Calu3 (cell line): ENCODE data around the gene VEGFD. TPM values are rescaled to one million over a fixed set of nuclear protein-coding genes. Genes with fewer than 3 reads are reported as not detected.

Source experiments
- BruUV-seq: library from RNA; stranded (reverse); fragments of 400-500 nt; replicated peaks from 2 replicates; lab custom pipeline; 2021; lab: Mats Ljungman, UMichigan
- CTCF ChIA-PET: fragments of 300-600 bp; sonication (Branson Sonifier 250); formaldehyde crosslinking; loops from one replicate; lab custom pipeline; 2022; ENCODE audit warnings: antibody characterized with exemption; lab: Charles Lee
- DNase-seq: peaks from one replicate; pipeline ENCODE4 v3.0.0; 2022
- H3K27ac Mint-ChIP-seq: one replicate; pipeline ENCODE4 v1.8.0; 2022; ENCODE audit warnings: mixed read lengths; ENCODE audit not compliant: unreplicated experiment
- H3K27me3 Mint-ChIP-seq: one replicate; pipeline ENCODE4 v1.8.0; 2022; ENCODE audit warnings: mixed read lengths; ENCODE audit not compliant: unreplicated experiment
- H3K36me3 Mint-ChIP-seq: one replicate; pipeline ENCODE4 v1.8.0; 2022; ENCODE audit warnings: mild to moderate bottlenecking, moderate library complexity, mixed read lengths; ENCODE audit not compliant: insufficient read depth, unreplicated experiment
- H3K4me1 Mint-ChIP-seq: one replicate; pipeline ENCODE4 v1.8.0; 2022; ENCODE audit warnings: mild to moderate bottlenecking, low read depth, mixed read lengths; ENCODE audit not compliant: unreplicated experiment
- H3K4me3 Mint-ChIP-seq: one replicate; pipeline ENCODE4 v1.8.0; 2022; ENCODE audit warnings: mild to moderate bottlenecking, low read depth, moderate library complexity, mixed read lengths; ENCODE audit not compliant: unreplicated experiment
- H3K9me3 Mint-ChIP-seq: one replicate; pipeline ENCODE4 v1.8.0; 2022; ENCODE audit warnings: low read depth, mixed read lengths; ENCODE audit not compliant: unreplicated experiment
- intact Hi-C: fragments of 100-400 bp; cut with micrococcal nuclease; formaldehyde crosslinking; loops from one replicate; pipeline ENCODE4 v1.10.0; 2022; ENCODE audit not compliant: unreplicated experiment
- total RNA-seq: library from RNA; stranded (reverse); gene quantifications from 2 replicates; pipeline ENCODE4 v1.2.3, GENCODE V29; 2022
- TF ChIP-seq, protein P1 (sequence below): fragments of 200-600 bp; IDR thresholded peaks from one replicate; pipeline ENCODE4 v1.8.0; 2022; ENCODE audit warnings: antibody characterized with exemption; ENCODE audit not compliant: unreplicated experiment

The VEGFD gene
- total RNA-seq, 1 experiment from 2014 or later = 0.97 TPM

DNA sequence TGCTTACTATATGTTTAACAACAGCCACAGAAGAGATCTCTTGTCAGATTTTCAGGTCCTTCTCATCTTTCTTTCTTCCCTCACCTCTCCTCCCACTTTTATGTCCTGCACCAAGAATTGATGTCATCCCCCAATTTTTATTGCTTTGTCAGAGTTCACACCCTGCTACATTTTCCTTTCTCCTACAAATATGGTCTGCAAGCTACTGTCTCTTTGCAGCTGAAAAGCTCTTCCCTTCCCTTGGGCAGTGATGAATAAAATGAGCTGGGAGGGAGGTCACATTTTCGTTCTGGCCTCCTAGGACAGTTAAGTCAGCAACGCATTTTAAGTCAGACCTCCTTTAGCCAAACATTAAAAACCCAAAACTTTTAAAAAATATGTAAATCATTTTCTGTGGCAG, 26.7 kb upstream of the VEGFD start:
- no peak for DNase-seq
- Mint-ChIP-seq H3K36me3 (no peaks in the 10 kb centered on the region), H3K9me3 (no peaks in the 10 kb centered on the region), H3K4me1 (no peaks in the 10 kb centered on the region), H3K27me3 (no peaks in the 10 kb centered on the region), H3K27ac (no peak overlapping the region), H3K4me3 (no peak overlapping the region)
- no TSS peak for BruUV-seq
- CTCF ChIA-PET = no interaction called here
- TF ChIP-seq, protein P1, sequence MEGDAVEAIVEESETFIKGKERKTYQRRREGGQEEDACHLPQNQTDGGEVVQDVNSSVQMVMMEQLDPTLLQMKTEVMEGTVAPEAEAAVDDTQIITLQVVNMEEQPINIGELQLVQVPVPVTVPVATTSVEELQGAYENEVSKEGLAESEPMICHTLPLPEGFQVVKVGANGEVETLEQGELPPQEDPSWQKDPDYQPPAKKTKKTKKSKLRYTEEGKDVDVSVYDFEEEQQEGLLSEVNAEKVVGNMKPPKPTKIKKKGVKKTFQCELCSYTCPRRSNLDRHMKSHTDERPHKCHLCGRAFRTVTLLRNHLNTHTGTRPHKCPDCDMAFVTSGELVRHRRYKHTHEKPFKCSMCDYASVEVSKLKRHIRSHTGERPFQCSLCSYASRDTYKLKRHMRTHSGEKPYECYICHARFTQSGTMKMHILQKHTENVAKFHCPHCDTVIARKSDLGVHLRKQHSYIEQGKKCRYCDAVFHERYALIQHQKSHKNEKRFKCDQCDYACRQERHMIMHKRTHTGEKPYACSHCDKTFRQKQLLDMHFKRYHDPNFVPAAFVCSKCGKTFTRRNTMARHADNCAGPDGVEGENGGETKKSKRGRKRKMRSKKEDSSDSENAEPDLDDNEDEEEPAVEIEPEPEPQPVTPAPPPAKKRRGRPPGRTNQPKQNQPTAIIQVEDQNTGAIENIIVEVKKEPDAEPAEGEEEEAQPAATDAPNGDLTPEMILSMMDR = no peak
- intact Hi-C loops = no loop called here

GRCh38 chrX:15410430-15410829, 26.2 kb upstream of the VEGFD start:
- H3K4me1 Mint-ChIP-seq = no peaks in the 10 kb centered on the region
- peaks cover 2% of the 10 kb centered on the region for H3K36me3 Mint-ChIP-seq
- no TSS peak for BruUV-seq
- H3K27ac Mint-ChIP-seq = no peak overlapping the region
- H3K27me3 Mint-ChIP-seq = no peaks in the 10 kb centered on the region
- intact Hi-C loops = no loop called here
- no peak for DNase-seq
- TF ChIP-seq, protein P1 = no peak
- H3K4me3 Mint-ChIP-seq = no peak overlapping the region
- no peaks in the 10 kb centered on the region for H3K9me3 Mint-ChIP-seq
- CTCF ChIA-PET = no interaction called here

GRCh38 chrX:15405846-15406245, 21.6 kb upstream of the VEGFD start:
- Mint-ChIP-seq H3K4me3 (no peak overlapping the region), H3K27ac (no peak overlapping the region), H3K9me3 (no peaks in the 10 kb centered on the region), H3K36me3 (peaks cover 3% of the 10 kb centered on the region), H3K27me3 (no peaks in the 10 kb centered on the region), H3K4me1 (no peaks in the 10 kb centered on the region)
- TF ChIP-seq, protein P1 = no peak
- BruUV-seq = no TSS peak
- intact Hi-C loops = no loop called here
- CTCF ChIA-PET = no interaction called here
- DNase-seq = no peak

DNA sequence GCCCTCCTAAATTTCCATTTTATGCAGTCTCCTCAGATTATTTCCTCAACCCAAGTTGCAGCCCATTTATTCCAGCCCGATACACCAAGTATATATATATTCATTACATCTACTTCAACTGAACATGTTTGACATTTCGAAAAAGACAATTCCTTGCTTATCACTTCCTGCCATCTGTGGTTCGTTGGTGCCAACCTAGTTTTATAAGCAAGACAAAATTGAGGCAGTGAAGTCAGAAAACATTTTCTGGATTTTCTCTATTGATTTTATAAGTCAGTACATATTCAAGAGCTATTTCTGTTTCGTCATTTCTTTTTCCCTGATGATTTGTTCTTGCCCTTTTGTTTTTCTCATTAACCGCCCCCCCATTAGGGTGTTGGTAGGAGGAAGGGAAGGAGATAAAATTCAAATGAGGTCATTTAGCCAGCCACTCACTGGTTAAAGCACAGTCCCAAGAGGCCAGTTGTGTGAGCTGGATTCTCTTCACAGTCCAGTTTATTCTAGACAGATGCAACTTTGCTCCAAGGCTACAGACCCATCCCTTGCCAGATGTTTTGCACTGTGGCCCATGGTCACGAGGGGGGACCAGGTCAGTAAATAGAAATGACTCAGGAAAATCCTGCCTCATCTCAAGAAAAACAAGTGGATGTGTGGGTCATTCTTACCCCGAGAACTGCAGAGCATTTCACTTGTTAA, 20.3 kb upstream of the VEGFD start:
- Mint-ChIP-seq H3K4me3 (no peak overlapping the region), H3K36me3 (peaks cover 3% of the 10 kb centered on the region), H3K27me3 (no peaks in the 10 kb centered on the region), H3K27ac (no peak overlapping the region), H3K4me1 (no peaks in the 10 kb centered on the region), H3K9me3 (no peaks in the 10 kb centered on the region)
- intact Hi-C loops = no loop called here
- TF ChIP-seq, protein P1 = no peak
- BruUV-seq = no TSS peak
- no peak for DNase-seq
- CTCF ChIA-PET = no interaction called here
